C4-2B (cell line): ENCODE results near the gene RNF214.

Source experiments
- ZFX ChIP-seq: fragments of 450-650 bp; IDR thresholded peaks from 2 replicates; pipeline ENCODE4 v1.6.1; 2017
- TF ChIP-seq, protein P1 (sequence below): fragments of 450-650 bp; conservative IDR thresholded peaks from 2 replicates; pipeline ENCODE4 v1.5.1; 2017; ENCODE audit warnings: mild to moderate bottlenecking

DNA sequence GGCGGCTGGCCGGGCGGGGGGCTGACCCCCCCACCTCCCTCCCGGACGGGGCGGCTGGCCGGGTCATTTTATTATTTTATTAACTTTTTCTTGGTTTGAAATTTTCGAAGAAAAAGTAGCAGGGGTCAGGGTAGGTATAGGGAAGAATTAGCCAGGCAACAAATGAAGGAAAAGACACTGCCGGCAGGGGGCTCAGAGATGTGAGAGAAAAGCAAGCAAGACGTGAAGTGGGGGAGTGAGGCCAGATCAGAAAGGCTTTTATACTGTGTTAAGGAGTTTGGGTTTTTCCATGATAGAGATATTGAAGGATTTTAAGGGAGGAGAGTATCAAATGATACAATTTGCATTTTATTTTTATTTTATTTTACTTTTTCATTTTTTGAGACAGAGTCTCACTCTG, 19.0 kb downstream of the RNF214 start:
- TF ChIP-seq, protein P1, sequence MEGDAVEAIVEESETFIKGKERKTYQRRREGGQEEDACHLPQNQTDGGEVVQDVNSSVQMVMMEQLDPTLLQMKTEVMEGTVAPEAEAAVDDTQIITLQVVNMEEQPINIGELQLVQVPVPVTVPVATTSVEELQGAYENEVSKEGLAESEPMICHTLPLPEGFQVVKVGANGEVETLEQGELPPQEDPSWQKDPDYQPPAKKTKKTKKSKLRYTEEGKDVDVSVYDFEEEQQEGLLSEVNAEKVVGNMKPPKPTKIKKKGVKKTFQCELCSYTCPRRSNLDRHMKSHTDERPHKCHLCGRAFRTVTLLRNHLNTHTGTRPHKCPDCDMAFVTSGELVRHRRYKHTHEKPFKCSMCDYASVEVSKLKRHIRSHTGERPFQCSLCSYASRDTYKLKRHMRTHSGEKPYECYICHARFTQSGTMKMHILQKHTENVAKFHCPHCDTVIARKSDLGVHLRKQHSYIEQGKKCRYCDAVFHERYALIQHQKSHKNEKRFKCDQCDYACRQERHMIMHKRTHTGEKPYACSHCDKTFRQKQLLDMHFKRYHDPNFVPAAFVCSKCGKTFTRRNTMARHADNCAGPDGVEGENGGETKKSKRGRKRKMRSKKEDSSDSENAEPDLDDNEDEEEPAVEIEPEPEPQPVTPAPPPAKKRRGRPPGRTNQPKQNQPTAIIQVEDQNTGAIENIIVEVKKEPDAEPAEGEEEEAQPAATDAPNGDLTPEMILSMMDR: no peak
- no peak for TF ChIP-seq ZFX
